Hepatocyte (in vitro differentiated cells): ENCODE data around the gene CMTR1. TPM values are rescaled to one million over a fixed set of nuclear protein-coding genes. Genes with fewer than 3 reads are reported as not detected.

ENCODE experiments used
- DNase-seq: peaks from one replicate; pipeline ENCODE4 v3.0.0-alpha.2; 2016; ENCODE audit warnings: low spot score
- H2AFZ ChIP-seq: fragments of 200-600 bp; sonication (generic); 2 replicates; pipeline ENCODE4 v1.6.0; 2016; ENCODE audit warnings: antibody characterized with exemption, mild to moderate bottlenecking
- H3K27ac ChIP-seq: fragments of 200-600 bp; sonication (generic); 2 replicates; pipeline ENCODE4 v1.5.1; 2016; ENCODE audit warnings: mild to moderate bottlenecking
- H3K27me3 ChIP-seq: fragments of 200-600 bp; sonication (generic); 2 replicates; pipeline ENCODE4 v1.6.1; 2016
- H3K36me3 ChIP-seq: fragments of 200-600 bp; sonication (generic); replicated peaks from 2 replicates; pipeline ENCODE4 v1.5.1; 2016; ENCODE audit warnings: low read depth; ENCODE audit not compliant: insufficient read depth
- H3K4me1 ChIP-seq: fragments of 200-600 bp; sonication (generic); 2 replicates; pipeline ENCODE4 v1.5.1; 2016; ENCODE audit warnings: mild to moderate bottlenecking, moderate library complexity; ENCODE audit not compliant: insufficient read depth
- H3K4me2 ChIP-seq: fragments of 200-600 bp; sonication (generic); 2 replicates; pipeline ENCODE4 v1.6.0; 2016
- H3K4me3 ChIP-seq: fragments of 200-600 bp; sonication (generic); 2 replicates; pipeline ENCODE4 v1.5.1; 2016; ENCODE audit warnings: mild to moderate bottlenecking
- H3K79me2 ChIP-seq: fragments of 200-600 bp; sonication (generic); 2 replicates; pipeline ENCODE4 v1.6.0; 2017; ENCODE audit warnings: mild to moderate bottlenecking
- H3K9me2 ChIP-seq: fragments of 200-600 bp; sonication (generic); replicated peaks from 2 replicates; pipeline ENCODE4 v1.6.0; 2017; ENCODE audit warnings: mild to moderate bottlenecking; ENCODE audit not compliant: insufficient read depth
- H3K9me3 ChIP-seq: fragments of 200-600 bp; sonication (generic); 2 replicates; pipeline ENCODE4 v1.5.1; 2016; ENCODE audit warnings: low read depth, mild to moderate bottlenecking
- H4K20me1 ChIP-seq: fragments of 200-600 bp; sonication (generic); 2 replicates; pipeline ENCODE4 v1.6.0; 2016; ENCODE audit warnings: mild to moderate bottlenecking; ENCODE audit not compliant: insufficient read depth, poor library complexity, severe bottlenecking
- EZH2 ChIP-seq: fragments of 200-600 bp; sonication (generic); IDR thresholded peaks from 2 replicates; pipeline ENCODE4 v1.6.1; 2016; ENCODE audit warnings: antibody characterized with exemption, mild to moderate bottlenecking, borderline replicate concordance
- EZH2phosphoT487 ChIP-seq: fragments of 200-600 bp; sonication (generic); IDR thresholded peaks from one replicate; pipeline ENCODE4 v1.6.1; 2018; ENCODE audit warnings: antibody characterized with exemption, mild to moderate bottlenecking, low read depth, moderate library complexity; ENCODE audit not compliant: unreplicated experiment, severe bottlenecking
- WGBS: methylation state at CpG from one replicate; pipeline ENCODE4 v1.1.6; 2016; ENCODE audit warnings: low lambda C conversion rate; ENCODE audit errors: missing lambda C conversion rate; 5-methylcytosine and 5-hydroxymethylcytosine counted together
- polyA plus RNA-seq: library from polyadenylated mRNA; unstranded; fragments of >200 nt; fragmentation: Nextera tagmentation; extraction: Ambion mirVana; gene quantifications from 2 replicates; pipeline ENCODE4 v1.2.1, GENCODE V29; 2016
- total RNA-seq: library from RNA; depleted of rRNA; stranded (reverse); fragments of >200 nt; gene quantifications from 2 replicates; pipeline ENCODE4 v1.2.3, GENCODE V29; 2014
- TF ChIP-seq, protein P1 (sequence below): fragments of 200-600 bp; sonication (generic); IDR thresholded peaks from 2 replicates; pipeline ENCODE4 v1.5.1; 2016; ENCODE audit warnings: antibody characterized with exemption, mild to moderate bottlenecking; ENCODE audit not compliant: poor library complexity

The CMTR1 gene
- total and polyA plus RNA-seq, 2 experiments from 2014 or later = 22.5 to 34.4 TPM

GRCh38 chr6:37492236-37492972 lies 59.4 kb downstream of the CMTR1 start:
- no peak for DNase-seq
- 36% methylated on average over 9 of the region's 9 CpGs for WGBS
- no peaks in the 10 kb centered on the region for H3K27me3 ChIP-seq
- H3K79me2 ChIP-seq = no peaks in the 10 kb centered on the region
- no peaks in the 10 kb centered on the region for H3K36me3 ChIP-seq
- no peak overlapping the region for H2AFZ ChIP-seq
- no peaks in the 10 kb centered on the region for H3K9me2 ChIP-seq
- H3K4me3 ChIP-seq = no peak overlapping the region
- H3K4me1 ChIP-seq = no peaks in the 10 kb centered on the region
- no peaks in the 10 kb centered on the region for H3K9me3 ChIP-seq
- H4K20me1 ChIP-seq = no peaks in the 10 kb centered on the region
- H3K27ac ChIP-seq = no peak overlapping the region
- H3K4me2 ChIP-seq = no peak overlapping the region
- no peak for TF ChIP-seq EZH2phosphoT487
- TF ChIP-seq, protein P1, sequence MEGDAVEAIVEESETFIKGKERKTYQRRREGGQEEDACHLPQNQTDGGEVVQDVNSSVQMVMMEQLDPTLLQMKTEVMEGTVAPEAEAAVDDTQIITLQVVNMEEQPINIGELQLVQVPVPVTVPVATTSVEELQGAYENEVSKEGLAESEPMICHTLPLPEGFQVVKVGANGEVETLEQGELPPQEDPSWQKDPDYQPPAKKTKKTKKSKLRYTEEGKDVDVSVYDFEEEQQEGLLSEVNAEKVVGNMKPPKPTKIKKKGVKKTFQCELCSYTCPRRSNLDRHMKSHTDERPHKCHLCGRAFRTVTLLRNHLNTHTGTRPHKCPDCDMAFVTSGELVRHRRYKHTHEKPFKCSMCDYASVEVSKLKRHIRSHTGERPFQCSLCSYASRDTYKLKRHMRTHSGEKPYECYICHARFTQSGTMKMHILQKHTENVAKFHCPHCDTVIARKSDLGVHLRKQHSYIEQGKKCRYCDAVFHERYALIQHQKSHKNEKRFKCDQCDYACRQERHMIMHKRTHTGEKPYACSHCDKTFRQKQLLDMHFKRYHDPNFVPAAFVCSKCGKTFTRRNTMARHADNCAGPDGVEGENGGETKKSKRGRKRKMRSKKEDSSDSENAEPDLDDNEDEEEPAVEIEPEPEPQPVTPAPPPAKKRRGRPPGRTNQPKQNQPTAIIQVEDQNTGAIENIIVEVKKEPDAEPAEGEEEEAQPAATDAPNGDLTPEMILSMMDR = no peak
- no peak for TF ChIP-seq EZH2

DNA sequence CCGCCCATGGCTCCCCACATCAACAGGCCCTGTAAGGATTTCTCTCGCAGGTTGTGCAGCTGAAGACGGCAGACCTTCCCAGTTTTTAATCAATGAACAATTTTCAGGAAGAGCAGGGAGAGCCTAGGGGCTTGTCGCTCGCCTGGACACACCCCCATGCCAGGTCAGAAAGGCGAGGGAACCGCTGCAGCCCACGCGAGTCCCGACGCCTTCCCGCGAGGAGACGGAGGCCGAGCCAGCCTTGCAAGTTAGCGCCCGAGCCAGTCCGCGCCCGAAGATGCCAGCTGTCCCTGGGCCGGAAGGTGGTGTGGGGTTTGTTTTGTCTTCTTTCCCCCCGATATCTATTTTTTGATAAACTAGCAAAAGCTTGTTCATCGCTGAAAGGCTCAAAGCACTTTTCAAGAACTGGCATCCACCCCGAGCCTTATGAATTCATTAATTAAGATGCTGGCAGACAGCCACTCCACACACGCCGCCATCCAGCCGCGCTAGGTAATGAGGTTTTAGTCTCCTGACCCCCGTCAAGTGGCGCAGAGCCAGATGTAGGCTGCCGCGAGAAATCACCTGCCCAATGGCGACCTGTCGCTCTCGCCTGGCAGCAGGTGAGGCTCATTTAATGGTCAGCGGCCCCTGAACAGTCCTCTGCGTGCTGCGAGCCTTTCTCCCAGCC lies 60.1 kb downstream of the CMTR1 start:
- Histone ChIP-seq H4K20me1 (no peaks in the 10 kb centered on the region), H2AFZ (no peak overlapping the region), H3K27me3 (no peaks in the 10 kb centered on the region), H3K4me3 (no peak overlapping the region), H3K79me2 (no peaks in the 10 kb centered on the region), H3K36me3 (no peaks in the 10 kb centered on the region), H3K4me2 (no peak overlapping the region), H3K9me2 (no peaks in the 10 kb centered on the region), H3K9me3 (no peaks in the 10 kb centered on the region), H3K27ac (no peak overlapping the region), H3K4me1 (no peaks in the 10 kb centered on the region)
- WGBS = 92% methylated on average over 38 of the region's 38 CpGs
- no peak for DNase-seq
- TF ChIP-seq EZH2phosphoT487 (no peak), EZH2 (no peak)
- TF ChIP-seq, protein P1 = no peak

DNA sequence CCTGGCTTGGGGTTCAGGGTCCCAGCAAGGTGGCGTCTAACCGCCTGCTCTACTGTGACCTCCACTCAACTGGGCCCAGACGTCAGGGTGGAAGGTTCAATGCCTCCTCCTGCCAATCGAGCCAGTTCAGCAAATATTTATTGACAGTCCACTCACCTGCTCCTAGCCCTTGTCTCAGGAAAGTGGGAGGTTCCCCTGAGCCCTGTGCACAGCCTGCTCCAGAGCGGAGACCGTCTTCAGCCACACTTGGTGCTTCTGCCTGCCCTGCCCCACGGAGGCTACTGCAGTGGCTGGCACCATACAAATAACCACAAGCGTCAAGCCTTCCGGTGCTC lies 60.6 kb downstream of the CMTR1 start:
- Histone ChIP-seq H3K27me3 (no peaks in the 10 kb centered on the region), H3K27ac (no peak overlapping the region), H3K4me3 (no peak overlapping the region), H3K36me3 (no peaks in the 10 kb centered on the region), H3K4me1 (no peaks in the 10 kb centered on the region), H3K9me2 (no peaks in the 10 kb centered on the region), H2AFZ (no peak overlapping the region), H3K79me2 (no peaks in the 10 kb centered on the region), H3K9me3 (no peaks in the 10 kb centered on the region), H3K4me2 (no peak overlapping the region), H4K20me1 (no peaks in the 10 kb centered on the region)
- no peak for DNase-seq
- TF ChIP-seq EZH2 (no peak), EZH2phosphoT487 (no peak)
- TF ChIP-seq, protein P1 = no peak
- WGBS = 91% methylated on average over 9 of the region's 9 CpGs
